HG02588 (cell line): ENCODE data around the gene PLCB2.

Source experiments
- ATAC-seq: cut with Tn5 transposase; IDR thresholded peaks from one replicate; pipeline ENCODE4 v1.9.1; 2021; ENCODE audit warnings: mild to moderate bottlenecking, moderate library complexity; ENCODE audit not compliant: unreplicated experiment

PLCB2 gene

GRCh38 chr15:40239404-40239692 is 68.4 kb downstream of the PLCB2 start:
- no peak for ATAC-seq

- ATAC-seq = no peak
Measured at GRCh38 chr15:40238532-40239403, 69.0 kb downstream of the PLCB2 start, which contains the start of gene PAK6. Gene PAK6, plus strand, starts transcription at chr15:40239063. Its CDS starts 25,723 bp downstream, at chr15:40264786.
